ENCODE measurements around the gene ACY1.

ACY1 gene

DNA sequence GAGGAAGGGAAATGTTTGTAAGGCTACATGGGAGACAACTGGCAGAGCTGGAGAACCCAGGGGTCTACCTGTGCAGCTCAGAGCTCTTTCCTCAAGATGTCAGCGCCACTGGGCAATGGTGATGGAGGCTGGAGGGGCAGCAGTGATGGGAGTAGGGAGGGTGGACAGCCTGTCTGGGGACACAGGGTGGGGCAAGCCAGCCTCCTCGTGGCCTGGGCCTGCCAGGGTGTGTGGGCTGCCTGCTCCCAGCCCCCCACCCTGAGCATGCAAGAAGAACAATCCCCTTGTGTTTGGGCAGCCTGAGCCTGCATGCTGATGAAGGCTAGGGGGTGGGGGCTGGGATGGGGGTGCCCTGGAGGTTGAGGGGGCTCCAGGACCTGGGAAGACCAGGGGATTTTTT, 17.3 kb upstream of the ACY1 start:
- Histone ChIP-seq H3K36me3 (ENCODE audit: control insufficient read depth, low read length) (peaks cover 3% of the 10 kb centered on the region), H3F3A (ENCODE audit: control insufficient read depth, insufficient read depth) (0 out of 2 replicates have a peak, but pooled peaks cover 11% of the 10 kb centered on the region), H3K9me3 (ENCODE audit: control insufficient read depth, insufficient read depth, low read length) (no peaks in the 10 kb centered on the region), H3K79me2 (ENCODE audit: control insufficient read depth, low read length) (no peaks in the 10 kb centered on the region), H3K27me3 (ENCODE audit: control insufficient read depth, low read length) (peaks cover 38% of the 10 kb centered on the region), H3K9me2 (replicated peaks; ENCODE audit: control insufficient read depth, low read length) (no peaks in the 10 kb centered on the region), H3K4me3 (ENCODE audit: low read length) (no peak overlapping the region), H3K4me2 (ENCODE audit: low read length) (no peak overlapping the region), H3K4me1 (ENCODE audit: control insufficient read depth, low read length) (peaks cover 15% of the 10 kb centered on the region), H4K20me1 (ENCODE audit: control insufficient read depth, insufficient read depth, low read depth, low read length) (no peaks in the 10 kb centered on the region; the same call in 1 of the 2 replicates), H3K27ac (ENCODE audit: low read depth, low read length) (no peak overlapping the region)
- TF ChIP-seq CTCF (IDR thresholded peaks at IDR 0.05; ENCODE audit: low read depth, low read length, poor library complexity, severe bottlenecking) (no peak), EZH2phosphoT487 (IDR thresholded peaks at IDR 0.05; ENCODE audit: borderline replicate concordance, low read length) (no peak)

- TF ChIP-seq EZH2phosphoT487 (IDR thresholded peaks at IDR 0.05; ENCODE audit: borderline replicate concordance, low read length) (no peak), CTCF (IDR thresholded peaks at IDR 0.05; ENCODE audit: low read depth, low read length, poor library complexity, severe bottlenecking) (no peak)
- Histone ChIP-seq H3K9me3 (ENCODE audit: control insufficient read depth, insufficient read depth, low read length) (no peaks in the 10 kb centered on the region), H3K4me1 (ENCODE audit: control insufficient read depth, low read length) (peaks cover 15% of the 10 kb centered on the region)
Measured at GRCh38 chr3:51966486-51966885, 16.8 kb upstream of the ACY1 start.

DNA sequence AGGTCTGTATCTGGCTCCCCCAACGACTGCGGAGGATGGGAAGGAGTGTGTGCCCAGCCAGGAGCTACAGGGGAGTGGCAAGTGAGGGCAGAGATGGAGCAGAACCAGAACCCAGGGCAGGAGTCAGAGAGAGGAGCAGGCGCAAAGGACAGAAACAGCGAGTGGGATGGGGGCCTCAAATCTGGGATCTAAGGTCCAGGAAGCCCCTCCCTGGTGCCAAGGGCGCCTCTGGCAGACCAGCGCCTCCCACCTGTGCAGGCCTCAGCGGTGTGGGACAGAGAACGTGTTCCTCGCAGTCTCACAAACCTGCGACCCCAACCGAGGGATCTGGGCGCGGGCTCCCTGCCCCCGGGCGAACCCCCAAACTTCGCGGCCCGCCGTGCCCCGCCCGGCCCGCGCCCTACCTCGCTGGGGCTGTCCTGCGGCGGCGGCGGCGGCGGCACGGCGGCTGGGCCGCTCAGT, 16.4 kb upstream of the ACY1 start:
- H3K4me1 ChIP-seq (ENCODE audit: control insufficient read depth, low read length): peaks cover 15% of the 10 kb centered on the region

More at GRCh38 chr3:51966486-51966885, 16.8 kb upstream of the ACY1 start:
- Histone ChIP-seq H3K36me3 (ENCODE audit: control insufficient read depth, low read length) (peaks cover 8% of the 10 kb centered on the region), H3K27ac (ENCODE audit: low read depth, low read length) (no peak overlapping the region), H3K4me3 (ENCODE audit: low read length) (peak overlapping the region; percentile 68), H3K4me2 (ENCODE audit: low read length) (peak overlapping the region; percentile 65), H3F3A (ENCODE audit: control insufficient read depth, insufficient read depth) (0 out of 2 replicates have a peak, but pooled peaks cover 11% of the 10 kb centered on the region), H4K20me1 (ENCODE audit: control insufficient read depth, insufficient read depth, low read depth, low read length) (no peaks in the 10 kb centered on the region; the same call in 1 of the 2 replicates), H3K79me2 (ENCODE audit: control insufficient read depth, low read length) (no peaks in the 10 kb centered on the region), H3K9me2 (replicated peaks; ENCODE audit: control insufficient read depth, low read length) (no peaks in the 10 kb centered on the region), H3K27me3 (ENCODE audit: control insufficient read depth, low read length) (peaks cover 38% of the 10 kb centered on the region)

More for the DNA sequence above, 16.4 kb upstream of the ACY1 start:
- Histone ChIP-seq H3K4me3 (ENCODE audit: low read length) (peak overlapping the region; percentile 68), H4K20me1 (ENCODE audit: control insufficient read depth, insufficient read depth, low read depth, low read length) (no peaks in the 10 kb centered on the region; the same call in 1 of the 2 replicates), H3K36me3 (ENCODE audit: control insufficient read depth, low read length) (peaks cover 10% of the 10 kb centered on the region), H3K9me2 (replicated peaks; ENCODE audit: control insufficient read depth, low read length) (no peaks in the 10 kb centered on the region), H3K79me2 (ENCODE audit: control insufficient read depth, low read length) (no peaks in the 10 kb centered on the region), H3K27ac (ENCODE audit: low read depth, low read length) (no peak overlapping the region), H3K27me3 (ENCODE audit: control insufficient read depth, low read length) (peaks cover 38% of the 10 kb centered on the region), H3K4me2 (ENCODE audit: low read length) (peak overlapping the region; percentile 65), H3K9me3 (ENCODE audit: control insufficient read depth, insufficient read depth, low read length) (no peaks in the 10 kb centered on the region), H3F3A (ENCODE audit: control insufficient read depth, insufficient read depth) (0 out of 2 replicates have a peak, but pooled peaks cover 11% of the 10 kb centered on the region)
- TF ChIP-seq CTCF (IDR thresholded peaks at IDR 0.05; ENCODE audit: low read depth, low read length, poor library complexity, severe bottlenecking) (no peak), EZH2phosphoT487 (IDR thresholded peaks at IDR 0.05; ENCODE audit: borderline replicate concordance, low read length) (no peak)
